Coronary artery (tissue), 2 donors: ENCODE data around the gene ENTHD1.

Experiments
- DNase-seq: peaks from one replicate; pipeline ENCODE4 v3.0.0-alpha.2; 2017; ENCODE audit warnings: low spot score
- H3K27ac ChIP-seq, 2 donors: fragments of 200-600 bp; sonication (generic); one replicate each; pipeline ENCODE4 v1.5.1; 2016 to 2019
- H3K4me3 ChIP-seq: fragments of 200-600 bp; sonication (generic); 2 replicates; pipeline ENCODE4 v1.5.1; 2016; ENCODE audit warnings: mild to moderate bottlenecking, moderate library complexity
- CTCF ChIP-seq: fragments of 200-600 bp; sonication (generic); IDR thresholded peaks from one replicate; pipeline ENCODE4 v1.5.1; 2019; ENCODE audit warnings: antibody characterized with exemption

The ENTHD1 gene

DNA sequence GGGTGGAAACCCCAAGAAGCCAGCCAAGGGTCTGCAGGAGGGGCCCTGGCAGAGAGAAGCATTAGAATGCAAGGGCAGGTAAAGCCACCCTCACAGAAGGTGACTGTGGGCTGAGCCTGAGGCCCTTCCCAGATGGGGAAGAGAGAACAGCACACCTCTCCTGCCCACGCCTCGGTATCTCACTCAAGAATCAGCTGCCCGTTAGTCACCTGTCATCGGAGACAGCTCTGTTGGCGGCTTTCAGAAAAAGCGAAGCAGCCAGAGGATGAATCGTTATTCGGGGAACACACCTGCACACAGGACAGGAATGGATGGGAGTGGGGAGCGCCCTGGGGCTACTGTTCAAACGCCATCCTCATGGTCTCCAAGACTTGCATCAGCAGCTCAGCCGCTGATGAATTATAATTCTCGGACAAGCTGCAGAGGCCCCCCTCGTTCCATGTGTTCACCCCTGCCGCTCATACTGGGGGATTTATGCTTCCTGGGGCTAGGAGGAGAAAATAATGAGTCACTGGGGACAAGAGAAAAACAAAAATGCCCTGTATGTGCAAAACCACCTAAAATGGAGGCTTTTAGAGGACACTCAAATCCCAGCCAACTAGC, 45.0 kb upstream of the ENTHD1 start:
- no peak overlapping the region for H3K27ac ChIP-seq
- no peak for TF ChIP-seq CTCF
- no peak overlapping the region for H3K4me3 ChIP-seq
- no peak for DNase-seq

DNA sequence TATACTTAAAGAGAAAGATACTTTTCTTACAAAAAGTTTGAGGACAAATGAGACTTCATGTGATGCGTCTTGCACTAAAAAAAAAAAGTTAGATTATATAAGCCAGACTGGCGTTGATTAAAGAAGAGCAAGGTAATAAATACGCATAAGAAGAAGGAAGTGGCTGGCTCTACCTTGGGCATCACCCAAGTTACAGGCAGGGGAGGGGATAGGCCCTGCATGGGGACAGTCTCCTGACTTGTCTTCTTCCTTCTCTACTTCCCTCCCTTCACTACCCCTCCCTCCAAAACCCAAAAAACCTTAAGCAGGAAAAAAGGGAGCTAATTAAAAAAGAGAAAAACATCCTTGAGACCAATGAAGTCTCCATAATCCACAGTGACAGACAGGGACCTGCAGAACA, 44.3 kb upstream of the ENTHD1 start:
- H3K27ac ChIP-seq, result no peak overlapping the region
- DNase-seq, result no peak
- no peak for TF ChIP-seq CTCF
- no peak overlapping the region for H3K4me3 ChIP-seq

DNA sequence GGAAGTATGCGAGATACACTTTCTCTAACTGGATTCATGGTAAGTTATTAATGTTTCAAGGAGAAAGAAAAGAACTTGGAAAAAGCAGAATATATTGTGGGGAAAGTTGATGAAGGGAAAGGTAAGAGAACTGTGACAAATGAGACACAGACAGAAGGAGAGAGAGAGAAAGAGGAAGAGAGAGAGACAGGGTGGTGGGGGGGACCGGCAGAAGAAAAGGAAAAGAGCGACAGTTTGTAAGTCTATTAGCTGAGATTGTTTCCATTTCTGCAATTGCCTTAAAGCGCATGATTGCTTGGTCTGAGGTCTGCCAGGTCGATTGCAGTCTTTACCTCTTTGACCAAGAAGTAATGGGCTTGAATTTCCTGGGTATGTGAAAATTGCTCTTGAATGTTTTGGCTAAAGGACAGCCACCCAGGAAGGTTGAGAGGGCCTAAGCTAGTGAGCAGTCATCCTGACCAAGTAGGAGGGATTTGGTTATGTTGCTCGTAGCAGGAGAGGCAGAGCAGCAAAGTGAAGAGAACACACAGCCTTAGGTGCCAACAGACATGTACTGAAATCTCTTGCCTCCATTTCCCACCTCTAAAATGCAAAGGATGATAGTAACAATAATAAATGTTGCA, 43.1 kb upstream of the ENTHD1 start:
- Histone ChIP-seq H3K4me3 (no peak overlapping the region), H3K27ac (no peak overlapping the region)
- TF ChIP-seq CTCF, result no peak
- no peak for DNase-seq

GRCh38 chr22:39935612-39936011, 42.1 kb upstream of the ENTHD1 start:
- Histone ChIP-seq H3K4me3 (no peak overlapping the region), H3K27ac (no peak overlapping the region)
- TF ChIP-seq CTCF, result no peak
- DNase-seq, result no peak

GRCh38 chr22:39935116-39935515, 41.6 kb upstream of the ENTHD1 start:
- Histone ChIP-seq H3K4me3 (no peak overlapping the region), H3K27ac (no peak overlapping the region)
- no peak for DNase-seq
- no peak for TF ChIP-seq CTCF

DNA sequence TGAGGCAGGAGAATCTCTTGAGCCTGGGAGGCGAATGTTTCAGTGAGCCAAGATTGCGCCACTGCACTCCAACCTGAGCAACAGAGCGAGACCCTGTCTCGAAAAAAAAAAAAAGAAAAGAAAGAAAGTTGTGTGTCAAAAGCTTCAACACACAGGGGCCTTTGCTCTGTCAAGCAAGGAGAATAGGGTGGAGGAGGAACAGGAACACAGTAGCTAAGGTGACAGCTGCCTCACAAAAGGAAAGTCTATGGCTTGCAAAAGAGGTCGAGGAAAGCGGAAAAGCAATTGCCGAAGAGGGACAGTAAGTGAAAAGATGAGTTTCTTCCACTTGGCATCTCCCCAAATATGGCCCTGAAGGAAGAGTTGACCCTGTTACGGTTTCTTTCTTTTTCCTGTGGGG, 40.2 kb upstream of the ENTHD1 start:
- TF ChIP-seq CTCF, result no peak
- no peak overlapping the region for H3K4me3 ChIP-seq
- no peak for DNase-seq
- no peak overlapping the region for H3K27ac ChIP-seq

DNA sequence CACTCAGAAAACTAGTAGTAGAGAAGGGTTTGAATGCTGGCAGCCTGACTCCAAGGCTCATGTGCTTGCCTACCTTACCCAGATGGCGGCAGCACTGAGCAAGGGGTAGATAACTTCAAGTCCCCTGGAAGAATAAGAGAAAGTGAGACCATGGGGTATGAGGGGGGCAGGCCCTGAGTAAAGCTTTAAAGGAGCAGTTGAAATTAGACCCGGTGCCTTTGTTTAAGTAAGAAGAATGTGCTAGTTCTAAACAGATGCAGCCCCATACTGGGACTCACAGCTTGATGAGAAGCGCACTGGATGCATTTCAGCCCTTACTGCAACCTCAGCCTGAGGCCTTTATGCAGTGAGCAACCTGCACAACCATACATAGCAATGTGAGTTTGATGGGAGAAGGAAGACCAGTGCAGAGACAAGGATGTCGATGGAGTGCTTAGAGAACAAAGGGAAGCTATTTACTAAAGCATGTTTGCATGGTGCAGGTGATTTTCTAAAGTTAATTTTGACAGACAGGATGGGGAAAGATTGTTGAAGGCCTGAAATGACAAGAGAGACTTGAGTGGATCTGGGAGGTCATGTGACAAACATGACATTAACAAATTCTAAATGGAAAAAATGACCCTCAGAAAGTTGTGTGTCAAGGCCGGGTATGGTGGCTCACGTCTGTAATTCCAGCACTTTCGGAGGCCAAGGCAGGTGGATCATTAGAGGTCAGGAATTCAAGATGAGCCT, 39.5 kb upstream of the ENTHD1 start:
- Histone ChIP-seq H3K27ac (no peak overlapping the region), H3K4me3 (no peak overlapping the region)
- no peak for DNase-seq
- TF ChIP-seq CTCF, result no peak
